ENCODE results near the gene SHB. TPM values are rescaled to one million over a fixed set of nuclear protein-coding genes. Genes with fewer than 3 reads are reported as not detected.
A peak's percentile ranks its signal among the peaks of the same experiment; 100 is the strongest.

SHB gene
- total RNA-seq, 8 experiments from 2014 or later: 2.8 to 12.8 (median 8.7) TPM

- no peak overlapping the region for H3K27ac ChIP-seq
- in situ Hi-C loops (cut with MboI; ENCODE audit: low pct_unique_long_range_greater_than_20kb in 2 of 9, low sequenced_read_pairs in 9 of 9, unreplicated experiment in 9 of 9): loop anchor here in 1 of 9 experiments (25.0 kb wide), 1 partner anchor 287 kb away; no protein-coding TSS in a partner anchor
- H3K4me3 ChIP-seq: no peak overlapping the region
- 87 to 100% (median 100%) methylated on average over 1 to 7 of the region's 12 CpGs; no CpG with 5 or more reads in 5 of the 10 experiments for WGBS, 10 experiments
- ATAC-seq (replicated peaks in 6 of 8): no peak
- H3K4me1 ChIP-seq (replicated peaks in 1 of 2): peaks cover 0 to 7% of the 10 kb centered on the region in 2 donors
These were observed 118.5 kb downstream of the SHB start for GRCh38 chr9:37950561-37950960.

DNA sequence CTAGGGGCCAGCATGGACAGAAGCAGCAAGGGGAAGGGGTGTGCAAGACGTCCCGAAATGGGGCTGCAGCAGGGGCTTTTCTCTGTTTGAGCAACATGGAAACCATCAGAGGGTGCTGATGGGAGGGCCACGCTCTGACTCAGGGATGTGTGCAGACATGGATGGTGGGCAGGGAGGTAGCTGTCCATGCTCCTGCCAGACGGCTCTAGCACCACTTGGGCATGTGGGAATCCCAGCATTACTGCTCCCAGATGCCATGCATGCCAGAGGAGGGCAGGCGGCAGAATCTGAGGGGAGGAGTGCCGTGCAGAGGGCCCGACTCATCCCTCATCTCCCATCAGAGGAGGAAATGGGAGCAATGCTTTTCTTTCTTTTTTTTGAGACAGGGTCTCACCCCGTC lies 119.5 kb downstream of the SHB start:
- 35 to 100% (median 82%) methylated on average over 1 to 5 of the region's 8 CpGs; no CpG with 5 or more reads in 1 of the 10 experiments for WGBS, 10 experiments
- ATAC-seq (replicated peaks in 6 of 8): peak in 1 of 8 experiments; percentile 16
- H3K4me3 ChIP-seq: no peak overlapping the region
- peaks cover 0 to 7% of the 10 kb centered on the region in 2 donors for H3K4me1 ChIP-seq (replicated peaks in 1 of 2)
- no peak overlapping the region for H3K27ac ChIP-seq
- in situ Hi-C loops (cut with MboI; ENCODE audit: low pct_unique_long_range_greater_than_20kb in 2 of 9, low sequenced_read_pairs in 9 of 9, unreplicated experiment in 9 of 9): loop anchor here in 1 of 9 experiments (25.0 kb wide), 1 partner anchor 88 kb away; no protein-coding TSS in a partner anchor

- in situ Hi-C loops (cut with MboI; ENCODE audit: low pct_unique_long_range_greater_than_20kb in 2 of 9, low sequenced_read_pairs in 9 of 9, unreplicated experiment in 9 of 9): loop anchor here in 1 of 9 experiments (25.0 kb wide), 1 partner anchor 89 kb away; no protein-coding TSS in a partner anchor
- WGBS, 10 experiments: 70 to 100% (median 95%) methylated on average over 1 to 8 of the region's 20 CpGs; no CpG with 5 or more reads in 3 of the 10 experiments
- no peak for ATAC-seq (replicated peaks in 6 of 8)
- Histone ChIP-seq H3K4me3 (no peak overlapping the region), H3K27ac (no peak overlapping the region), H3K4me1 (replicated peaks in 1 of 2) (peaks cover 0 to 14% of the 10 kb centered on the region in 2 donors)
These were observed 120.5 kb downstream of the SHB start for GRCh38 chr9:37948417-37948980.

DNA sequence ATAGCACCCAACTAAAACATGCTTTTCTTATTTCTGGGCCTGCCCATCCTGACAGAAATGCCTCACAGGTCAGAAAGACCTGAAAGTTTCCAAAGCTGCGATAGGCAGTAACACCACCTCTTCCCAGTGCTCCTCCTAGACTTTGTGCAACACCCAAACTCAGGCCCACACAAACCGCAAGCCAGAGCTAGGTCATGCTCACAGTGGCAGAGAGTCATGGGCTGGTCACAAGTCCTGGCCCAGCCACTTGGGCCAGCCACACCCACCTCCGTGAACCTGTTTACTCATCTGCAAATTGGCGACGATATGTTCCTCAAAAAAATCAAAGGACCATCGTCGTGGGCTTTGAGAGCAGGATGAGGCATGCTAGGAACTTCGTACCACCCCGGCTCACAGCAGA lies 121.0 kb downstream of the SHB start:
- 76 to 100% (median 82%) methylated on average over 1 to 9 of the region's 9 CpGs; no CpG with 5 or more reads in 4 of the 10 experiments for whole genome bisulfite sequencing, 10 experiments
- ATAC-seq (replicated peaks in 6 of 8): peak in 1 of 8 experiments; percentile 48
- in situ Hi-C loops (cut with MboI; ENCODE audit: low pct_unique_long_range_greater_than_20kb in 2 of 9, low sequenced_read_pairs in 9 of 9, unreplicated experiment in 9 of 9): loop anchor here in 1 of 9 experiments (25.0 kb wide), 1 partner anchor 89 kb away; no protein-coding TSS in a partner anchor
- H3K4me1 ChIP-seq (replicated peaks in 1 of 2): peaks cover 2 to 19% of the 10 kb centered on the region in 2 donors
- no peak overlapping the region for H3K27ac ChIP-seq
- H3K4me3 ChIP-seq: no peak overlapping the region

DNA sequence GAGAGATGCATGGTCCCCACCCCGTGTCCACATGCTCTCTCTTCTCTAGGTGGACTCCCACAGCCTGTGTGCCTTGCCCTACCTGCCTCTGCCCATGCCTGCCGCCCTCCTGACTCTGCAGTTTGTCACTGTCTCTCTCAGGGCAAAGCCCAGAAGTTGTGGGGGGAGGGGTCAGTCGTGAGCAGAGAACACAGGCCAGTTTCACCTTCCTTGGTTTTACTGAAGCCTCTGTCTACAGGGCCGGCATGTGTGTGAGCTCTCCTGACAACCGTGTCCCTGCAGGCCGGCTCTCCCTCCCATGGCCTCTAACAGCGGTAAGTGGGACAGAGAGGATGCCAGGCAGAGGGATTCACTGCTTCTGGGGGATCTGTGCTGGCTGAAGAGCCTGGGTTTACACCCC lies 121.6 kb downstream of the SHB start:
- H3K4me1 ChIP-seq (replicated peaks in 1 of 2): peaks cover 6 to 24% of the 10 kb centered on the region in 2 donors
- 60 to 100% (median 87%) methylated on average over 1 to 7 of the region's 7 CpGs; no CpG with 5 or more reads in 3 of the 10 experiments for WGBS, 10 experiments
- no peak overlapping the region for H3K4me3 ChIP-seq
- peak in 2 of 8 experiments; percentile 58 to 83 for ATAC-seq (replicated peaks in 6 of 8)
- no peak overlapping the region for H3K27ac ChIP-seq
- in situ Hi-C loops (cut with MboI; ENCODE audit: low pct_unique_long_range_greater_than_20kb in 2 of 9, low sequenced_read_pairs in 9 of 9, unreplicated experiment in 9 of 9): loop anchor here in 1 of 9 experiments (25.0 kb wide), 1 partner anchor 90 kb away; no protein-coding TSS in a partner anchor

DNA sequence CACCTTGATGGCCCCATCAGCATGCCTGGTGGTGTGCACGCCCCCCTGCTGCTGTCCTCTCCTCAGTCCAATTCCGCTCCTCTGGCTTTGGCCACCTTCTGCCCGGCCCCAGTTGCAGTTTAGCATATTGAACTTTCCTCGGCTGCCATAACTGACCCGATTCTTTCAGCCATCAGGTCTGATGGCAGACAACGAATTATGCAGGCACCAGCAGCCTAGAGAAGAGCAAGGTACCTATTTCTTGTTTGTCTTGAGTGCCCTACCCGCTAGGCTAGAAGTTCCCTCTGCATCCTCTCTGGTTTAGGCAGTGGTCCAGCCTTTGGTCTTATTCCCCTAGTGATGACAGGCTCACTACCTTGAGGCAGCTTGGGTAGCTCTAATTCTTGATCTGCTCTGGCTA lies 122.1 kb downstream of the SHB start:
- Histone ChIP-seq H3K27ac (no peak overlapping the region), H3K4me1 (replicated peaks in 1 of 2) (peaks cover 11 to 29% of the 10 kb centered on the region in 2 donors), H3K4me3 (no peak overlapping the region)
- 79 to 100% (median 98%) methylated on average over 1 to 6 of the region's 7 CpGs; no CpG with 5 or more reads in 4 of the 10 experiments for WGBS, 10 experiments
- in situ Hi-C loops (cut with MboI; ENCODE audit: low pct_unique_long_range_greater_than_20kb in 2 of 9, low sequenced_read_pairs in 9 of 9, unreplicated experiment in 9 of 9): loop anchor here in 1 of 9 experiments (25.0 kb wide), 1 partner anchor 90 kb away; no protein-coding TSS in a partner anchor
- ATAC-seq (replicated peaks in 6 of 8): no peak

GRCh38 chr9:37946041-37946440 lies 123.0 kb downstream of the SHB start:
- Histone ChIP-seq H3K4me1 (replicated peaks in 1 of 2) (peaks cover 18 to 38% of the 10 kb centered on the region in 2 donors), H3K27ac (no peak overlapping the region), H3K4me3 (no peak overlapping the region)
- in situ Hi-C loops (cut with MboI; ENCODE audit: low pct_unique_long_range_greater_than_20kb in 2 of 9, low sequenced_read_pairs in 9 of 9, unreplicated experiment in 9 of 9): loop anchor here in 1 of 9 experiments (25.0 kb wide), 1 partner anchor 91 kb away; no protein-coding TSS in a partner anchor
- WGBS, 10 experiments: 82 to 100% (median 96%) methylated on average over 1 to 7 of the region's 8 CpGs; no CpG with 5 or more reads in 6 of the 10 experiments
- no peak for ATAC-seq (replicated peaks in 6 of 8)

- H3K27ac ChIP-seq: no peak overlapping the region
- in situ Hi-C loops (cut with MboI; ENCODE audit: low pct_unique_long_range_greater_than_20kb in 2 of 9, low sequenced_read_pairs in 9 of 9, unreplicated experiment in 9 of 9): loop anchor here in 1 of 9 experiments (25.0 kb wide), 1 partner anchor 92 kb away; no protein-coding TSS in a partner anchor
- H3K4me3 ChIP-seq: no peak overlapping the region
- peak in 1 of 8 experiments; percentile 65 for ATAC-seq (replicated peaks in 6 of 8)
- peaks cover 18 to 41% of the 10 kb centered on the region in 2 donors for H3K4me1 ChIP-seq (replicated peaks in 1 of 2)
- 85 to 88% methylated on average over 5 to 7 of the region's 9 CpGs; no CpG with 5 or more reads in 8 of the 10 experiments for WGBS, 10 experiments
These were observed 124.2 kb downstream of the SHB start for GRCh38 chr9:37944671-37945481.

GRCh38 chr9:37944266-37944650 lies 124.8 kb downstream of the SHB start:
- 59 to 100% (median 77%) methylated on average over 1 to 5 of the region's 7 CpGs; no CpG with 5 or more reads in 4 of the 10 experiments for WGBS, 10 experiments
- peaks cover 20 to 43% of the 10 kb centered on the region in 2 donors for H3K4me1 ChIP-seq (replicated peaks in 1 of 2)
- in situ Hi-C loops (cut with MboI; ENCODE audit: low pct_unique_long_range_greater_than_20kb in 2 of 9, low sequenced_read_pairs in 9 of 9, unreplicated experiment in 9 of 9): loop anchor here in 1 of 9 experiments (25.0 kb wide), 1 partner anchor 93 kb away; no protein-coding TSS in a partner anchor
- no peak overlapping the region for H3K27ac ChIP-seq
- ATAC-seq (replicated peaks in 6 of 8): no peak
- H3K4me3 ChIP-seq: no peak overlapping the region

- ATAC-seq (replicated peaks in 6 of 8): peak in 2 of 8 experiments; percentile 26 to 31
- WGBS, 10 experiments: 17 to 83% (median 73%) methylated on average over 3 to 6 of the region's 12 CpGs; no CpG with 5 or more reads in 3 of the 10 experiments
- Histone ChIP-seq H3K4me3 (no peak overlapping the region), H3K4me1 (replicated peaks in 1 of 2) (peaks cover 27 to 50% of the 10 kb centered on the region in 2 donors), H3K27ac (no peak overlapping the region)
- in situ Hi-C loops (cut with MboI; ENCODE audit: low pct_unique_long_range_greater_than_20kb in 2 of 9, low sequenced_read_pairs in 9 of 9, unreplicated experiment in 9 of 9): loop anchor here in 1 of 9 experiments (25.0 kb wide), 1 partner anchor 94 kb away; no protein-coding TSS in a partner anchor
These were observed 125.4 kb downstream of the SHB start for GRCh38 chr9:37943345-37944265.

DNA sequence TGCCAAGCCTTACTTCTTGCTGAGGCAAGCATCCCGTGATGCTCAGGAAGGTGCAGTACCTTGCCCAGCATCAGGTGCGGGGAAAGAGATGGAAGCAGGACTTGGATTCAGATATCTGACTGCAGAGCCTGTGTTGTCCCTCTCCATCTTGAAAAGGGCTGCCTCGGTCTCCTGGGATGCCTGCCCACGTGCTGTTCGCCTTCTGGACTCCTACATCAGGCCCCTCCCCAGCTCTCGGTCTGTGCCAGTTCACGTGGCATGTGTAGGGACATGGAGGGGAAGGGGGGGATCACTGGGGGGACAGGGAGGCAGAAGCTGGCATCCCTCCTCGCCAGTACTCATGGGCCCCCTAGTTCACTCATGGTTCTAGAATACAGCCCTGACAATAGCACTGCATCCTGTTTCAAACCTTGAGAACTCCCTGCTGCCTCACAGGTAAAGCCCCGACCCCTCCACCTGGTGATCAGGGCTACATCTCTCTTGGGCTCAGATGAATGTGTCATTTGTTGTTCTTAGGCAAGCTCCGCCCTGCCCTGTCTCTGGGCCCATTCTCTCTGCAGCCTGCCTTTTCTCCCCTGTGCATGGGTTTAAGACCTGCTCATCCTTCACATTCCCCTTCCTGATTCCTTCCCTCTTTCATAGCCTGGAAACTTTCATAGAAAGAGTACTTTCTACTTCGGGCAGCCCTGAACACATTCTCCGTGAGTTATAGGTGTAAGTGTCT lies 126.2 kb downstream of the SHB start:
- WGBS, 10 experiments: 40 to 100% (median 70%) methylated on average over 1 to 6 of the region's 12 CpGs
- in situ Hi-C loops (cut with MboI; ENCODE audit: low pct_unique_long_range_greater_than_20kb in 2 of 9, low sequenced_read_pairs in 9 of 9, unreplicated experiment in 9 of 9): loop anchor here in 1 of 9 experiments (25.0 kb wide), 1 partner anchor 95 kb away; no protein-coding TSS in a partner anchor
- no peak for ATAC-seq (replicated peaks in 6 of 8)
- no peak overlapping the region for H3K4me3 ChIP-seq
- H3K27ac ChIP-seq: peak overlapping the region in 1 of 2 donors; percentile 26
- H3K4me1 ChIP-seq (replicated peaks in 1 of 2): peaks cover 35 to 56% of the 10 kb centered on the region in 2 donors
